Esophagus squamous epithelium (tissue), 5 donors: Measurements from ENCODE around the gene ZNF219. TPM values are rescaled to one million over a fixed set of nuclear protein-coding genes. Genes with fewer than 3 reads are reported as not detected.

Experiments used
- DNase-seq: peaks from one replicate; lab custom pipeline; 2025; lab: John Stamatoyannopoulos, UW
- H3K27ac ChIP-seq, 4 donors: fragments of 200-600 bp; sonication (generic); one replicate each; pipeline ENCODE4 v1.5.1; 2016 to 2019; ENCODE audit warnings: mild to moderate bottlenecking in 1 of 4
- H3K27me3 ChIP-seq, 4 donors: fragments of 200-600 bp; sonication (generic); 1 replicate in 3 of 4; 2 replicates in 1 of 4; pipeline versions ENCODE4 v1.5.1 to v1.6.0; 2017 to 2021; ENCODE audit warnings: antibody characterized with exemption in 1 of 4
- H3K36me3 ChIP-seq, 3 donors: fragments of 200-600 bp; sonication (generic); one replicate each; pipeline ENCODE4 v1.5.1; 2016 to 2019
- H3K4me1 ChIP-seq, 3 donors: fragments of 200-600 bp; sonication (generic); one replicate each; pipeline ENCODE4 v1.5.1; 2017 to 2019
- H3K4me3 ChIP-seq, 4 donors: fragments of 200-600 bp; sonication (generic); 1 replicate in 3 of 4; 2 replicates in 1 of 4; pipeline ENCODE4 v1.5.1; 2016 to 2019; ENCODE audit warnings: mild to moderate bottlenecking in 2 of 4, moderate library complexity in 1 of 4
- H3K9me3 ChIP-seq, 3 donors: fragments of 200-600 bp; sonication (generic); one replicate each; pipeline ENCODE4 v1.5.1; 2016 to 2019
- CTCF ChIP-seq, 6 experiments: fragments of 450-650 bp in 4 of 6; fragments of 200-600 bp in 2 of 6; sonication (generic) in 2 of 6; IDR thresholded peaks; one replicate each; pipeline ENCODE4 v1.5.1; 2016 to 2019; ENCODE audit warnings: antibody characterized with exemption in 6 of 6, mild to moderate bottlenecking in 4 of 6, moderate library complexity in 4 of 6
- POLR2A ChIP-seq, 4 donors: fragments of 450-650 bp; IDR thresholded peaks; one replicate each; pipeline ENCODE4 v1.6.1; 2017; ENCODE audit warnings: antibody characterized with exemption in 4 of 4, mild to moderate bottlenecking in 4 of 4, moderate library complexity in 3 of 4
- WGBS, 2 donors: methylation state at CpG; one replicate each; pipeline ENCODE4 v1.1.5; 2018; 5-methylcytosine and 5-hydroxymethylcytosine counted together
- intact Hi-C: fragments of 100-400 bp; cut with DNase I; formaldehyde crosslinking; loops from one replicate; pipeline ENCODE4 v1.15.0; 2022
- total RNA-seq, 4 donors: library from RNA; depleted of rRNA; stranded (reverse); fragments of >200 nt; gene quantifications; one replicate each; pipeline ENCODE4 v1.1.0, GENCODE V29; 2016
- donor health status: DM: yes; HTN: yes; CAD: no.

The ZNF219 gene
- total RNA-seq, 4 donors from 2014 or later = 47.1 to 68.3 (median 61.3) TPM

- H3K27me3 ChIP-seq = peaks cover 0 to 33% (median 0%) of the 10 kb centered on the region in 4 donors
These were observed 28.9 kb downstream of the ZNF219 start for GRCh38 chr14:21069388-21070082.

GRCh38 chr14:21068521-21069387 lies 29.7 kb downstream of the ZNF219 start:
- H3K36me3 ChIP-seq = peaks cover 0 to 3% (median 0%) of the 10 kb centered on the region in 3 donors
- H3K27ac ChIP-seq = peak overlapping the region in 3 of 4 donors; percentile 83 to 91 (median 88)
- peak overlapping the region; percentile 45 to 85 (median 66) for H3K4me3 ChIP-seq
- peaks cover 0 to 33% (median 0%) of the 10 kb centered on the region in 4 donors for H3K27me3 ChIP-seq
- H3K4me1 ChIP-seq = peaks cover 23 to 49% (median 29%) of the 10 kb centered on the region in 3 donors
- no peaks in the 10 kb centered on the region for H3K9me3 ChIP-seq
- DNase-seq = no peak
- WGBS, 2 donors = 3 to 7% methylated on average over 21 to 26 of the region's 45 CpGs
- intact Hi-C loops = no loop called here
- TF ChIP-seq CTCF (IDR thresholded peaks at IDR 0.05) = peak; percentile 52 to 71 (median 62)
- no peak for TF ChIP-seq POLR2A (IDR thresholded peaks at IDR 0.05)

More at GRCh38 chr14:21069388-21070082, 28.9 kb downstream of the ZNF219 start:
- peaks cover 0 to 10% (median 0%) of the 10 kb centered on the region in 3 donors for H3K36me3 ChIP-seq
- peak overlapping the region; percentile 75 to 91 (median 86) for H3K27ac ChIP-seq
- peaks cover 23 to 49% (median 29%) of the 10 kb centered on the region in 3 donors for H3K4me1 ChIP-seq
- H3K9me3 ChIP-seq = no peaks in the 10 kb centered on the region
- intact Hi-C loops = no loop called here
- TF ChIP-seq POLR2A (IDR thresholded peaks at IDR 0.05) (no peak), CTCF (IDR thresholded peaks at IDR 0.05) (no peak)
- peak overlapping the region; percentile 45 to 85 (median 66) for H3K4me3 ChIP-seq
- no peak for DNase-seq
- 0 to 2% methylated on average over 11 to 12 of the region's 40 CpGs for WGBS, 2 donors

DNA sequence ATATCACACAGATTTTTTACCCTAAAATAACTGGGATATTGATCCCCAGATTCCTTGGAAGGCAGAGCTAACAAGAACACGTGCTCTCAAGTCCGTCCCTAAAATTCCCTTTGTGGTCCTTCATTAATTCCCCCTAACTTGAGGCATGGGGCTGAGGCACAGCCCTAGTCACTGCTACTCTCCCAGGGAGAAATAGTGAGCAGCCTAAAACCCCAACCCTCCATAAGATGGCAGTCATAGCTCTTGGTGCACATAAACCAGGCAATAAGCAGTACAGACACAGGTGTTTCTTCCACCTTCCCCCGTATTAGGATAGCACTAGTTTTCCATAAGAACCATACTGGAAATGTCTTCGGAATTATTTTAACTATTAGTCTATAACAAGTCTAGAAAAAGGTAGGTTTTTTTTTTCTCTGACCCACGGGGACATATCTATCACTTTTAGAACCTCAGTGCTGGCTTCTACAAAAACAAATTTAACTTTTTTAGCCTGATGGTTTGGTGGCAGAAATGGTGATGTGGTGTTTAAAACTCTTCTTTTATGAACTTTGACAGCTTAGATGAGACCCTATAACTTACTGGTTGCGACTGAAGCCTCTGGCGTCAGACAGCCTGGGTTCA lies 31.5 kb downstream of the ZNF219 start:
- H3K9me3 ChIP-seq = no peaks in the 10 kb centered on the region
- intact Hi-C loops = no loop called here

GRCh38 chr14:21063479-21063878 lies 35.0 kb downstream of the ZNF219 start:
- Histone ChIP-seq H3K27me3 (peaks cover 0 to 4% (median 0%) of the 10 kb centered on the region in 4 donors), H3K4me1 (peaks cover under 1 to 8% (median under 1%) of the 10 kb centered on the region in 3 donors), H3K27ac (no peak overlapping the region), H3K4me3 (no peak overlapping the region), H3K36me3 (no peaks in the 10 kb centered on the region), H3K9me3 (no peaks in the 10 kb centered on the region)
- 42 to 43% methylated on average over 3 of the region's 3 CpGs for WGBS, 2 donors
- intact Hi-C loops = no loop called here
- DNase-seq = no peak
- TF ChIP-seq POLR2A (IDR thresholded peaks at IDR 0.05) = no peak
- no peak for TF ChIP-seq CTCF (IDR thresholded peaks at IDR 0.05)

More for the DNA sequence above, 31.5 kb downstream of the ZNF219 start:
- WGBS, 2 donors = 53 to 71% methylated on average over 7 of the region's 7 CpGs
- no peak for DNase-seq
- peak in 1 of 6 experiments; percentile 30 for TF ChIP-seq CTCF (IDR thresholded peaks at IDR 0.05)
- TF ChIP-seq POLR2A (IDR thresholded peaks at IDR 0.05) = no peak
- H3K36me3 ChIP-seq = no peaks in the 10 kb centered on the region
- H3K27me3 ChIP-seq = peaks cover 0 to 33% (median 0%) of the 10 kb centered on the region in 4 donors
- no peak overlapping the region for H3K27ac ChIP-seq
- no peak overlapping the region for H3K4me3 ChIP-seq
- peaks cover 23 to 43% (median 29%) of the 10 kb centered on the region in 3 donors for H3K4me1 ChIP-seq
